Retina (tissue), 1 donor: ENCODE results near the gene ISM2.
A peak's percentile ranks its signal among the peaks of the same experiment; 100 is the strongest.

ENCODE experiments used
- DNase-seq: peaks from one replicate; pipeline ENCODE4 v3.0.0-alpha.2; 2016

Gene ISM2

DNA sequence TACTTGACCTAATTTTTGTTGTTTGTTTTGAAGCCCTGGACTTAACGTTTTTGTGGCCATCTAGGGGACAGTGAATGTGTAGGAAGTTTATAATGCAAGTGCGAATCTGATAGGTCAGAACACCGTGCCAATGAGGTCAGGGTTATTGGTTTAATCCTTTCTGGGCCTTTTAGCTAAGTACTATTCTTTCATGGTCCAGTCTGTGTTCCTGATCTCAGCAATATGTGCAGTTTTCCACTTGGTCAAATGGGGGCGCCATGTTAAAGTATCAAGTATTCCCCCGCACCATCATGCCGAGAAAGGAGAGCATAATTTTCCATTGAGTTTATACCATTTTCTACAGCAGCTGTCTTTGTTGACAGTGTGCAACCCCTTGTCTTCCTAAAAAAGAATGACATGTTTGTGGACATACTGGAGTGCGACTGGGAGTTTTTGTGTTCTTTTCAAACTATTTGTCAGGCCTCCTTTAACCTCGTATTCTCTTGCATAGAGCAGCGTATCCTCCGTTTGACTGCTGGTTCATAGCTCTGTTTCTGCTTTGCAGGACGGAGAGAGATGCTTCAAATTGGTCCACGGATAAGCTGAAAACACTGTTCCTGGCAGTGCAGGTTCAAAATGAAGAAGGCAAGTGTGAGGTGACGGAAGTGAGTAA, 39.4 kb downstream of the ISM2 start:
- peak; percentile 34 for DNase-seq

DNA sequence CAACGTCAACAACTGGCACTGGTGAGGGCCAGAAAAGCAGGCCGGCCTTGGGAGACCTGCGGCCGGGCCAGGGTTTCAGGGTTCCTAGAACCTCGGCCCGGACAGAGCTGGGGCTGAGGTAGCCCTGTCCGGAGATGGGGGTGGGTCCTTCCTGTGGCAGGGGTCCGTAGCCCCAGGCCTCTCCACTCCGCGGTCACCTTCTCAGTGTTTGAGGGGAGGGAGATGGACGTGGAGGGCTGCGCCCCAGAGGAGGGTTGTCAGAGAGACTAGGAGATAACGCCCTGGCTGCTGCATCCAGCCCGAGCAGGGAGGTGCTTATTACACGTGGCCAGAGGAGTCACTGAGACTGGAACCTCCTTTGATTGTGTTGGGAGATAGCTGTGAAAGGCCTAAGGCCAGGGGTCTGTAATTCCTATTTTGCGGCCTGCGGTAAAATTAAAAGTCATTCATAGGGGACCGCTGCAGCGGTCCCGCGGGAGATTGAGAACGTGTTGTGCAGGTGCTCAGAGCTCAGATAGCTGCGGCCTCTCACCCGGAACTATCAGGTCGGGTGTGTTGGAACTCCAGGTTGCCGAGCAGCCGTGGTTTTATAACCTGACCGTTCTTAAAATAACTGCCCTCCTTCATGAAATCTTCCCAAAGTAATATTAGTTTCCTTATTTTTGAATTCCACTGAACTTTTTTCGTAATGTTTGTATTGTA, 40.2 kb downstream of the ISM2 start:
- DNase-seq: no peak

DNA sequence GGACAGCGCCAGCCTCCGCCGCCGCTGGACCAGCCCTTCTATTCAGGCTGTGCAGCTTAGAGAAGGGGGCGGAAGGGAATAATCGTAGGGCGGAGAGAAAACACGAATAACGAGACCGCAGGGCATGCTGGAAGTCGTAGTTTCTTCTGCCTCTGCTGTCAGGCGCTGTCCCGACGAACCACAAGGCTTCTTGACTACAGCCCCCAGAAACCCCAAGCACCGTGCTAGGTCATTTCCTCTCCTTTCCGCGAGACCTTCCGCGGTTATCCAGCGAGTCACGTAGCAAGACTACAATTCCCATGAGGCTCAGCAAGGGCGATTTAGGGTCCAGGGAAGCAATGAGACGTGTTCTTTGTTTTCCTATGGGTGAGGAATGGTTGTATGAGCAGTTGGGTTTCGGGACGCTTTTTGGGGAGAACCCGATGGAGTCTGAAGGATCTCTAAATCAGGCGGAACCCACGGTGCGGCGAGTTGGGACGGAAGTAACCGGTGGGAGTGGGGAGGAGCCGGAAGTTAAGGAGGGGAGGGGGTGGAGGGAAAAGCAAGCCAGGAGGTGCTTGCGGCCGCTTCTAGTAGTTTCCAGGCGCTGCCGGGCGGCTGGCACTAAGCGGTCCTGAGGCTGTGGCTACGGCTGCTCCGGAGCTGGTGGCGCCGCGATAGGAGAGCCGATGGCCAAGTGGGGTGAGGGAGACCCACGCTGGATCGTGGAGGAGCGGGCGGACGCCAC, 40.9 kb downstream of the ISM2 start, which contains the start of the genes AHSA1 and VIPAS39:
Gene AHSA1 (plus strand): TSS at position 572 of the 727 bp plus-strand sequence. CDS start 97 bp downstream, at position 669.
Gene VIPAS39 (minus strand): TSS at position 80 of the 727 bp plus-strand sequence. CDS start 3,499 bp downstream, outside the sequence.
- peak; percentile 100 for DNase-seq

DNA sequence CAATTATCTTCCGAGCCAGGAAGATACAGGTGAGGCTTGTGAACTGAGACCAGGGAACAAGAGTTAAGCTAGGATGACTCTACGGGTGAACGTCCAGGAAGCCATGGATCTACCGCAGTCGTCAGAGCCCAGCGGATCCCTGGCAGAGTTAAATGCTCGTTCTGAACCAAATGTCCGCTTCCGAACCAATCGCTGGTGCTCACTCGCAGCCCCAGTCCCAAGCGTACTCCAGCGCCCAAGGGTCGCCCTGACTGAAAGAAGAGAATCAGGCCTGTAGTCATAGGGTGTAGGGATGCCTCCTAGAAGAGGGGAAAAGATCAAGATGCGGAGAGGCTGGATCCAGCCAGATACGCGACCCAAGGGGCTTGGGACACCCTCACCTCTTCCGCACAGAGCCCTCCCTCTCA, 41.5 kb downstream of the ISM2 start:
- no peak for DNase-seq

GRCh38 chr14:77455966-77456640, 42.5 kb downstream of the ISM2 start:
- no peak for DNase-seq

DNA sequence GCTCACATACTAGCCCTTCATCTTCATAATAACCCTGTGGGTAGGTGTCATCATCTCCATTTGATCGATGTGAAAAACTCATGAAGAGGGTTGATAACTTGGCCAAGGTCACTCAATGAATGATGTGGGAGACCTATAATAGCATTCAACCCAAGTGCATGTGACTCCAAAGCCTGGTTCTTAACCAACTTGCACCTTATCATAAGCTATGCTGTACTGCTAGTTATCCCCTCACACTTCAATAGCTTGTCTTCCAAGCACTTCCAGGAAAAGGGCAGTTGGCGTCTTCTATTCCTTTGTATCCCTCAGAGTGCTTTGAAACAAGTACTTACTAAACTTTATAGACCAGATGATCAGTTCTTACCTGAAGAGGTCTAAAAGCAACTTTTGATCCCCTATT, 56.4 kb downstream of the ISM2 start:
- no peak for DNase-seq

DNA sequence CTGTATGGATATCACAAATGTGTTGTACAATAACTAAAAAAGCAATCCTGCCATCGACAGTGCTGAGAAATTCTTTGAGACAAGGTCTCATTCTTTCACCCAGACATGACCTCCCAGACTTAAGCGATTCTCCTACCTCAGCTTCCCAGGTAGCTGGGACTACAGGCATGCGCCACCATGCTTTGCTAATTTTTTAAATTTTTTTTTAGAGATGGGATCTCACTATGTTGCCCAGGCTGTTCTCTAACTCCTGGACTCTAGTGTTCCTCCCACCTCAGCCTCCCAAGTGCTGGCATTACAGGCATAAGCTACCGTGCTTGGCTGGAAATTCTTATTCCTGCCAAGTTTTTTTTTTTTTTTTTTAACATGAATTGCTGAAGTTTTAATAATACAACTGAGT, 58.8 kb downstream of the ISM2 start:
- DNase-seq: no peak

DNA sequence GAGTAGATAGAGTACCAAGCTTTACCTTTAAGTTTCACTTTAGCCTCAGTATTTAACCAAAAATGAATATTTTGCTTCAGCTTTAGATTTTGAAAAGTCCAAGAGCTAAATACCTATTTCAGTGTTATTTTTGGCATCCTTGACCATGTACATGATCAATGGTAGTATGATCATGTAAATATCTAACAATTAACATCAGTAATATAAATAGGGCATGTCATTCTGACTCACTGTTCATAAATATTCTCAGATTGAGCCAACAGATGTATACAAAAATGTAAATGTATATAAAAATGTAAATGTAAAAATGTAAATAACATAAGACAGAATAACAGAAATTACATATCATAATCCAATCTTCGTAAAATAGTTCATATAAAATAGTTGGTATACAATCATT, 60.0 kb downstream of the ISM2 start:
- DNase-seq: no peak

GRCh38 chr14:77436042-77436441, 62.6 kb downstream of the ISM2 start:
- no peak for DNase-seq

- no peak for DNase-seq
Measured at GRCh38 chr14:77426396-77426795, 72.2 kb downstream of the ISM2 start.

DNA sequence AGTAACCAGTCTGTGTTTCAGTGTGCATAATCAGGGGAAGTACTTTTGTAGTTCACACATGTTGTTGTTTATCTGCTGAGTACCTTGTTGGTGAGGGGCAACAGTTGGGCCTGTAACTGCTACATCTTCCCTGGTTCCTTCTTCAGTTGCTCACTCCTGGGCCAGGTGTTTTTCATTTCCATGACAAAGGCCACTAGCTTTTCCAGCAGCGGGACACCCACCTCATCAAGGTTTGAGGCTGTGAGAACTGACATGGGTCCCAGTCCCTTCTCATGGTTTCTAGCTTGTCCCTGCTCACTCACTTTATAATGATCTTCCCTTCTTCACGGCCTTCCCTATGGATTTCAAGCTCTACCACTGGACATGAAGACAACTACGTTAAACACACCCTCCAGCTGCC, 73.8 kb downstream of the ISM2 start:
- DNase-seq: no peak
